ENCODE data around the gene CCIN. TPM values are rescaled to one million over a fixed set of nuclear protein-coding genes. Genes with fewer than 3 reads are reported as not detected.

Gene CCIN
- total RNA-seq, 4 donors from 2014 or later, result not detected

- TF ChIP-seq, protein P1, sequence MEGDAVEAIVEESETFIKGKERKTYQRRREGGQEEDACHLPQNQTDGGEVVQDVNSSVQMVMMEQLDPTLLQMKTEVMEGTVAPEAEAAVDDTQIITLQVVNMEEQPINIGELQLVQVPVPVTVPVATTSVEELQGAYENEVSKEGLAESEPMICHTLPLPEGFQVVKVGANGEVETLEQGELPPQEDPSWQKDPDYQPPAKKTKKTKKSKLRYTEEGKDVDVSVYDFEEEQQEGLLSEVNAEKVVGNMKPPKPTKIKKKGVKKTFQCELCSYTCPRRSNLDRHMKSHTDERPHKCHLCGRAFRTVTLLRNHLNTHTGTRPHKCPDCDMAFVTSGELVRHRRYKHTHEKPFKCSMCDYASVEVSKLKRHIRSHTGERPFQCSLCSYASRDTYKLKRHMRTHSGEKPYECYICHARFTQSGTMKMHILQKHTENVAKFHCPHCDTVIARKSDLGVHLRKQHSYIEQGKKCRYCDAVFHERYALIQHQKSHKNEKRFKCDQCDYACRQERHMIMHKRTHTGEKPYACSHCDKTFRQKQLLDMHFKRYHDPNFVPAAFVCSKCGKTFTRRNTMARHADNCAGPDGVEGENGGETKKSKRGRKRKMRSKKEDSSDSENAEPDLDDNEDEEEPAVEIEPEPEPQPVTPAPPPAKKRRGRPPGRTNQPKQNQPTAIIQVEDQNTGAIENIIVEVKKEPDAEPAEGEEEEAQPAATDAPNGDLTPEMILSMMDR (IDR thresholded peaks at IDR 0.05), result no peak
- TF ChIP-seq POLR2A (IDR thresholded peaks at IDR 0.05), result no peak
- peak in 1 of 3 donors; percentile 8 for TF ChIP-seq POLR2AphosphoS5 (IDR thresholded peaks at IDR 0.05)
- no peak for TF ChIP-seq EP300 (IDR thresholded peaks at IDR 0.05; ENCODE audit: low read depth)
- H3K4me3 ChIP-seq, result no peak overlapping the region
- peaks cover 33 to 89% (median 68%) of the 10 kb centered on the region in 4 donors for H3K4me1 ChIP-seq
- no peak for DNase-seq
- intact Hi-C loops (cut with DNase I; ENCODE audit: low total_unique reads), result no loop called here
- H3K27ac ChIP-seq, result peak overlapping the region; percentile 78 to 92 (median 90)
- in situ Hi-C loops (cut with MboI; ENCODE audit: low pct_ligation_motif_present in 1 of 4, low pct_unique_long_range_greater_than_20kb in 1 of 4, low sequenced_read_pairs in 3 of 4), result no loop called here
- H3K36me3 ChIP-seq, result no peaks in the 10 kb centered on the region
- no peaks in the 10 kb centered on the region for H3K9me3 ChIP-seq
- WGBS, 2 donors (ENCODE audit: low coverage in 1 of 2), result 74 to 77% methylated on average over 5 to 11 of the region's 11 CpGs
- H3K27me3 ChIP-seq, result no peaks in the 10 kb centered on the region
These were observed 28.8 kb upstream of the CCIN start for GRCh38 chr9:36140086-36141084.

GRCh38 chr9:36141288-36141687 is 27.9 kb upstream of the CCIN start:
- no peaks in the 10 kb centered on the region for H3K27me3 ChIP-seq
- intact Hi-C loops (cut with DNase I; ENCODE audit: low total_unique reads), result no loop called here
- WGBS, 2 donors (ENCODE audit: low coverage in 1 of 2), result 53% methylated on average over 4 of the region's 4 CpGs; no CpG with 5 or more reads in 1 of the 2 donors
- no peaks in the 10 kb centered on the region for H3K36me3 ChIP-seq
- DNase-seq, result no peak
- no peak for TF ChIP-seq EP300 (IDR thresholded peaks at IDR 0.05; ENCODE audit: low read depth)
- TF ChIP-seq, protein P1 (IDR thresholded peaks at IDR 0.05), result peak; percentile 21 to 35 (median 22)
- in situ Hi-C loops (cut with MboI; ENCODE audit: low pct_ligation_motif_present in 1 of 4, low pct_unique_long_range_greater_than_20kb in 1 of 4, low sequenced_read_pairs in 3 of 4), result no loop called here
- H3K4me1 ChIP-seq, result peaks cover 33 to 84% (median 62%) of the 10 kb centered on the region in 4 donors
- no peaks in the 10 kb centered on the region for H3K9me3 ChIP-seq
- no peak overlapping the region for H3K4me3 ChIP-seq
- H3K27ac ChIP-seq, result peak overlapping the region; percentile 78 to 92 (median 90)

- no peaks in the 10 kb centered on the region for H3K9me3 ChIP-seq
- H3K4me1 ChIP-seq, result peaks cover 33 to 84% (median 61%) of the 10 kb centered on the region in 4 donors
- in situ Hi-C loops (cut with MboI; ENCODE audit: low pct_ligation_motif_present in 1 of 4, low pct_unique_long_range_greater_than_20kb in 1 of 4, low sequenced_read_pairs in 3 of 4), result no loop called here
- WGBS, 2 donors (ENCODE audit: low coverage in 1 of 2), result 92 to 94% methylated on average over 2 to 7 of the region's 7 CpGs
- peak overlapping the region; percentile 78 to 92 (median 90) for H3K27ac ChIP-seq
- no peaks in the 10 kb centered on the region for H3K27me3 ChIP-seq
- intact Hi-C loops (cut with DNase I; ENCODE audit: low total_unique reads), result no loop called here
- no peak for DNase-seq
- no peaks in the 10 kb centered on the region for H3K36me3 ChIP-seq
- no peak overlapping the region for H3K4me3 ChIP-seq
- TF ChIP-seq EP300 (IDR thresholded peaks at IDR 0.05; ENCODE audit: low read depth) (no peak), POLR2AphosphoS5 (IDR thresholded peaks at IDR 0.05) (no peak), POLR2A (IDR thresholded peaks at IDR 0.05) (no peak)
- TF ChIP-seq, protein P1 (IDR thresholded peaks at IDR 0.05), result no peak
These were observed 27.4 kb upstream of the CCIN start for GRCh38 chr9:36141761-36142160.

DNA sequence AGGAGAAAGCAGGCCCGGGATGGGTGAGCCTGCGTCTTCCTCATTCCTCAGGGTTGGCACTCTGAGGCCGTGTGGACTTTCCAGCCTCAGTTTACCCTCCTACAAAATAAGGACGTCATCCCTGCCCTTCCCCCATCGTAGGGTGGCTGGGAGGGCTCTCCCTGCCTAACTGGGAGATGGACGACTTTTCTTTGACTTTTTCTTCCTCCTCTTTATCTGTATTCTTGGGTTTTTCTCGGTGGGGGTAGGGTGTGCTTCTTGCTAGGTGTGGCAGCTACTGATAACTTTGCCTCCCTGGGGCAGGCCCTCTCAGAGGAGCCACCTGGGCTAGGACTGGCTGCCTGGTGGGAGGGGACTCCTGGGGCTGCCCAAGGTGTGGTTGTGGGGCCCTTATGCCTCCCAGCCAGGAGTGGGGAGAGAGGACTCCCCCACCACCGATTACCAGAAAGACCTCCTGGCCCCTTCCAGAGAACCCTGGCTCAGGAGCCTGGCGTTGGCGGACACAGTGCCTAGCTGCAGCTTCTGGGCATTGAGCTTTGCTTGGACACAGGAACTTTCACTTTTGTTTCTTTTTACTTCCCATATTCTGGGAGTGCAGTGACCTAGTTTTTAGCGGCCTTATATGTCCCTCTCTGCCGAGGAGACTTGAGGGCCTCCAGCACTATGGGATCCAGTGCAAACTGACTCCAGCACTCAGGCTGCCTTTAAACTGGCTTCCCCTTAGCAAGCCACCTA is 26.5 kb upstream of the CCIN start:
- Histone ChIP-seq H3K36me3 (no peaks in the 10 kb centered on the region), H3K4me1 (peaks cover 34 to 85% (median 56%) of the 10 kb centered on the region in 4 donors)
- WGBS, 2 donors (ENCODE audit: low coverage in 1 of 2), result 28 to 33% methylated on average over 4 to 12 of the region's 12 CpGs

More for the DNA sequence above, 26.5 kb upstream of the CCIN start:
- peak; percentile 42 for DNase-seq
- Histone ChIP-seq H3K27ac (peak overlapping the region; percentile 78 to 92 (median 90)), H3K9me3 (no peaks in the 10 kb centered on the region), H3K27me3 (no peaks in the 10 kb centered on the region), H3K4me3 (peak overlapping the region in 1 of 4 donors; percentile 33)
- in situ Hi-C loops (cut with MboI; ENCODE audit: low pct_ligation_motif_present in 1 of 4, low pct_unique_long_range_greater_than_20kb in 1 of 4, low sequenced_read_pairs in 3 of 4), result no loop called here
- intact Hi-C loops (cut with DNase I; ENCODE audit: low total_unique reads), result no loop called here
- TF ChIP-seq POLR2AphosphoS5 (IDR thresholded peaks at IDR 0.05) (no peak), EP300 (IDR thresholded peaks at IDR 0.05; ENCODE audit: low read depth) (no peak), POLR2A (IDR thresholded peaks at IDR 0.05) (no peak)
- TF ChIP-seq, protein P1 (IDR thresholded peaks at IDR 0.05), result no peak

Measured in transverse colon (tissue), 4 donors.